Putamen (tissue), 1 donor: Measurements from ENCODE around the gene PDIA3.
A peak's percentile ranks its signal among the peaks of the same experiment; 100 is the strongest.
"Not testable (repeated sequence)": the region's sequence is repeated elsewhere in the genome, so short reads cannot be mapped to it uniquely, and the experiment has no call there.

Source experiments
- DNase-seq: peaks from one replicate; pipeline ENCODE4 v3.0.0-alpha.2; 2016; ENCODE audit warnings: low spot score

PDIA3 gene

DNA sequence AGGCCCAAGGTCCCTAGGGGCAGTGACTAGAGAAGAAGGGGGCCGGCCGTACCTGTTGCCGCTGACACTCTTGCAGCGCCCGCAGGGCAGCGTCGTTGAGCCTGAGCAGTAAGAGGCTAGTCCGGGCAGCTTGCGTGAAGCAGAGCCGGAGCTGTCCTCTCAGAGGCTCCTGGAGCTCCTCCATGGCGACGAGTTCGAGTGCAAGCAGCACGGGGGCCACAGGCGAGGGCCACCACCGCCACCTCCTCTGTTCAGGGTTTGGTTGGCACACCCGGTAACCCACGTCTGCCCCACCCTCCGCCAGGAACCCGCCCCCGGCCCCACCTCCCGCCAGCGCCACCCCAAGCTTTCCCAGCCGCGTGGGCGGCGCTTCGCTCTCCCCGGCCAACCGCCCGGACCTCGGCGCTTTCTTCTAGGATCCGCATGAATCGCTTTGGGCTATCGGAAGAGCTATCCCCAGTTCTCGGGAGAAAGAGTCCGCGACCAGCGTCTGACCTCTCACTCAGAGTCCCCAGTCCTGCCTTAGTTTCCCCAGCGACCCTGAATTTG is 30.6 kb downstream of the PDIA3 start, which contains the start of gene ELL3:
Gene ELL3 (minus strand): TSS at position 249 of the 549 bp plus-strand sequence. CDS start 65 bp downstream, at position 184.
- DNase-seq = no peak

DNA sequence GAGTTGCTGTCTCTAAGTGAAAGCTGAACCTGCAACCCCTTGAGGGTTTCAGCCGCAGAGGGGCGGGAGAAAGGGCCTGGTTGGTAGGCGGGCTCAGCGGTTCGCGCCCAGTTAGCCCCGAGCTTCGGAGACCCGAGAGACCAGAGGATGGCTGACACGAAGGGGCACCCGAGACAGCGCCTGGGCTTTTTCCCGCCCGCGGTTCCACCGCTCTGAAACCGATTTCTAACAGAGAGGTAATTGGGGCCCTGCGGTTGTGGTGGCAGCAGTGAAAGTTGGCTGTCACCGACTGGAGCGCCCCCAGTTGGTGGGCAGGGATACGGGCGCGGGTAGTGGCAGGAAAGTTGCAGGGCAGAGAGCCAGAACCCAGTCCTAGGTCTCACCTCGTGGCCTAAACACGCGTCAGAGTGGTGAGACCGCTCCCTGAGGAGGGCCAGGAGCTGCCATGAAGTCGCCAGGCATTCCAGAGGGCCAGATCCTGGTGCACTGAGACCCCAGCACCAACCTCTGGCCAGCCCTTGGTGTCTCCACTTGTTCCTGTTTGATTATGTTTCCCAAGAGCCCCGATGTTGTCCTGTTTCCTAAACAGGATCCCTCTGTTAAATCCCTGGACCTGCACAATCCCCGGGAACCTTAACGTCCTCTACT is 31.2 kb downstream of the PDIA3 start:
- DNase-seq = no peak

DNA sequence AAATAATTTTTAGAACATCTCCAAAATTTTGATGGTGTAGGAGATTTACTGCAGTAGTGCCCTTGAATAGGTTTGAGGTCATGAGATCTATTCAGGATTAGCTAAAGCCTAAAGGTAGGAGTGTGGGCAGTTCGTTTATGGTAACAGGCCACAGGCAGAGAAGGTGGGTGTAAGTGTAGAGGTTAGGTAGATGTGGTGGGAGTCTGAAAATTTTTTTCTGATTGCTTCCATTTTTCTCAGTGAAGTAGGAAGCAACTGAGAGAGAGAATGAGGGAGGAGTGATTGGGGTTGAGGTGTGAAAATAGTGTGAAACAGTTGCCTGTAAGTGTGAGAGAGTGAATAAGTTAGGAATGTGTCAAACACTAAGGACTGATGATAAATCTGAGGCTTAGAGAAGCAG is 32.8 kb downstream of the PDIA3 start:
- no peak for DNase-seq

DNA sequence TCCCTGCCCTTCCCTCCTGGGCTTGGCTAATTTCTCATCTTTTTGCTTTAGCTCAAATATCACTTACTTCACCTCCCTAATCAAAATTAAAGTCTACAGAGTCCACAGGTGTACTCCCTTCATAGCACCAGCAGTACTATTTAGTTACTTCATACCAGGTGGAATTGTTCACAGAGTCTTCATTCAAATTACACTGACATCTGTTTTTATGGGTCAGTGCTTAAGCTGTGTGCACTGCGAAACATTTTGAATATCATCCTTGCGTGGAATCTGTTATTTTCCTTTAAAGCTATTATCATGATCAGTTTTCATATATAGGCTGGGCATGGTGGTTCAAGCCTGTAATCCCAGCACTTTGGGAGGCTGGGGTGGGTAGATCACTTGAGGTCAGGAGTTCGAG is 43.2 kb downstream of the PDIA3 start:
- DNase-seq = no peak

DNA sequence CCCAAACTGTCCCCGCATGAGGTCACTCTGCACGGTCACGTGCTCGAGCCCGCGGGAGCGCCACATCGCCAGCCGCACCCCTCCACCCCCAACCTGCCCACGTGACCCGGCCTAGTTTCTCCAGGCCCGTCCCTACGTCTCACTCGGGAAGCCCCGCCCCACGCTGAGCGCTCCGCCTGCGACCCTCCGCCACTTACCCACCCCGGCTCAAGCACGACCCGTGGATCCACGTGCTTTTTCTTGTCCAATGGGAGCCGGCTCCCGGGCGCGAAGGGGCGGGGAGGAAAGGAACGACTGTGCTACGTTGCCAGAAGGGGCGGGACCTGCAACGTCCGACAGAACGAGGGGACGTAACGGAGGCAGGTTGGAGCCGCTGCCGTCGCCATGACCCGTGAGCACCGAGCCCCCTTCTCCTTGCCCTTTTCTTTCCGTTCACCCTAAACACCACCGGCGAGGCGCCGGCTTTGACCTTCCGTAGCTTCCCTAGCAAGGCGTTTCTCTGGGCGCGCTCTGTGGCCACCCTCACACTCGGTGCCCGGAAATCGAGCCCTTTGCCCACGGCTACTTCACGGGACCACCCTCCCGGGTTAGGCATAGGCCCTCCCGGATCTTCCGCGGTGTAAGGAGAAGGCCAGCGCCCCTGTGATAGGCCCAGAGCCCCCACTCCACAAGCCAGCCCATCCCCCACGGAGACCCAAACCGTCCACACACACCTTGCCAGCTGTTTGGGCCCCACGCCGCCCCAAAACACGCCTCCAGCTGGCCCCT is 45.9 kb downstream of the PDIA3 start, which contains the start of gene SERF2:
Gene SERF2 (plus strand): TSS at position 328 of the 768 bp plus-strand sequence. CDS start 57 bp downstream, at position 385.
- DNase-seq = peak; percentile 100

DNA sequence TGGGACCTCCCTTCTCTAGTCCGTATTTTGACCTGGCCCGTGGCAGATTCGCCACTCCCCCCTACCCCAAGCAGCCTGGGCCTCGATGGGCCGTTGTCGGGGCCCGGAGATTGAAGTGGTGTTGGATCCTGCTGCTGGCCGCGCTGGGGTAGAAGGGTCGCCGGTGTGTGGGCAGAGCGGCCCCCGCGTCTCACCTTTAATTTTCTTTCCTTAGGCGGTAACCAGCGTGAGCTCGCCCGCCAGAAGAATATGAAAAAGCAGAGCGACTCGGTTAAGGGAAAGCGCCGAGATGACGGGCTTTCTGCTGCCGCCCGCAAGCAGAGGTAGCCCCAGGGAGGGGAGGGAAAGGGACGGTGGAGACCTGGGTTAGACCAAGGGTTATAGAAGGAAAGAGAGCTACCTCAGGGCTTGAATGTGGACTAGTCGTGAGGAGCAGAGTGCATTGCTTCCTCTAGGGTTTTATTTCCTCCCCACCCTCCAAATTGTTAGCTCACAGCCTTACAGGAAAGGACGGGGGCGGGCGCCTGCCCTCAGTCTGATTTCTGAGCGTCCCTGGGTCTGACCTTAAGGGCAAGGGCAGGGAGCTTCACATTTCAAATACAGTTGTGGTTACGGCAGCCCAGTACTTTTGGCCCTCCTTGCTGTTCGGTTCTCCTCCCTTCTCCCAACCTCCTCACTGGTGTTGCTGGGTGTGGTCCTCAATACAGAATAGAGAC is 46.7 kb downstream of the PDIA3 start:
- DNase-seq = no peak

DNA sequence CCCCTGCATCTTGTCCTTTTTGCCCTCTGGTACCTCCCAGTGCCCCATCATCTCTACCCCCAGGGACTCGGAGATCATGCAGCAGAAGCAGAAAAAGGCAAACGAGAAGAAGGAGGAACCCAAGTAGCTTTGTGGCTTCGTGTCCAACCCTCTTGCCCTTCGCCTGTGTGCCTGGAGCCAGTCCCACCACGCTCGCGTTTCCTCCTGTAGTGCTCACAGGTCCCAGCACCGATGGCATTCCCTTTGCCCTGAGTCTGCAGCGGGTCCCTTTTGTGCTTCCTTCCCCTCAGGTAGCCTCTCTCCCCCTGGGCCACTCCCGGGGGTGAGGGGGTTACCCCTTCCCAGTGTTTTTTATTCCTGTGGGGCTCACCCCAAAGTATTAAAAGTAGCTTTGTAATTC is 47.4 kb downstream of the PDIA3 start:
- DNase-seq = no peak

DNA sequence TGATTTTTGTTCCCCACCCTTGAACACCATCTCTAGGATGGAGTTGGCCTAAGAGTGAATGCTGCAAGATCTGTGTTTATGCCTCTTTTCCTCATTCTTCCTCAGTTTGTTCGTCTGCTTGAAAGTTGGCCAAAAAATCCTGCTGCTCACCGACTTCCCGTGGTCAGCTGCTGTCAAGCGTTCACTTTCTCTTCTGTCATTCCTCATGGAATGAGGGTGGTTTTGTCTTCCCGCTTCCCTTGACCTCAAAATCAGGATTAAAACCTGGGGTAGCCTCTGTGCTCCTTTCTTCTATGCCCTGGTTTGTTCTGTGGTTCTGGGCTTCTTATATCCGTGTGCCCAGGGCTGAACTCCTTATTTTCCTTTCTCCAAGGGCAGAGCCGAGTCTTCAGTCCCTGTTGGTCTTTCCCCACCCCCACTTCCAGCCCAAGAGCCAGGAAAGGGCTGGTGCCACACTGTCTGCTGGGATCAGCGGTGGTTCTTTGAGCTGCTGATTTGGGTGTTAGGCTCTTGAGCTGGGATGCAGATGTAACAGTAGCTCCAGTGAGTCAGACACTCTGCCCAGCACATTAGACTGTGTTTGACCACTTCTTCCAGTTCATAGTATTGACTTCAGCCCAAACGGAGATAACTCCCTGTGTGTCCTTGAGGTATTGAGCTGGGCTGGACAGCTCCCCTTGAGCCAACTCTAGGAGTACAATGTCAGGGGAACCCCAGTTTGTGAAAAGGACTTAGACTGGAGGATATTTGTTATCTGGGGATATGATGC is 48.2 kb downstream of the PDIA3 start:
- DNase-seq = no peak

DNA sequence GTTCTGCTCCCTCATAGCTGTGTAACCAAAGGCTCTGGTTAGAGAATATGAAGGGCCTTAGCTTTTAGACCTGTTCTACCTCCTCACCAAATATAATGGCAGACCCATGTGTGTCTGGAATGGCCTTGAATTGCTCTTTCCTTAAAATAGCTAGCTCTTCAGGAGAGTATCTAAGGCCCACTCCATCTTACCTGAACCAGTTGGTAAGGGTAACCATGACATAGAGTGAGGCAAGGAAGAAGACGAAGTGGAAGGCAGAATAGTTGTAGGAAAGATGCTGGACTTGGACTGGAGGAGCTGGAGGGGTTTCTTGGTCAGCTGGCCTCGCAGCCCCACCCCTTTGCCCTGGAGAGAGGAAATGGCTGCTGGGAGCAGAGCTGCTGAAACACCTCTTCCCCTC is 49.0 kb downstream of the PDIA3 start:
- no peak for DNase-seq

DNA sequence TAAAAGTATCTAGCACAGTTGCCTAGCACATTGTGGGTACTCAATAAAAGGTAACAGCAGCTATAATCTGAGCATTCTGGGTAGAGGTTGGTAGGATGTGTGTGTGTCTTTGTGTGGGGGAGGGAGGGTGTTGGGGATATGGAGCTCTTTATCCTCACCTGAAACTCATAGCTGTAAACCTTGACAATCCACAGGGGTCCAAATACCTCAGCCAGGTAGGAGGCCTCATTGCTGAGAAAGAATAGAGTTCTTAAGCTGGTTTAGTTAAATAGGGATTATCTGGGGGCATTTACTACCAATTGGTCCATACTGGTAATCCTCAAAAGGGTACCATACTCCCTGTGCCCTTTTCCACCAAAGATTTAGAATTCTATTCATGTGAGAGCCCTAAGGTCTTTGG is 49.8 kb downstream of the PDIA3 start:
- DNase-seq = no peak

DNA sequence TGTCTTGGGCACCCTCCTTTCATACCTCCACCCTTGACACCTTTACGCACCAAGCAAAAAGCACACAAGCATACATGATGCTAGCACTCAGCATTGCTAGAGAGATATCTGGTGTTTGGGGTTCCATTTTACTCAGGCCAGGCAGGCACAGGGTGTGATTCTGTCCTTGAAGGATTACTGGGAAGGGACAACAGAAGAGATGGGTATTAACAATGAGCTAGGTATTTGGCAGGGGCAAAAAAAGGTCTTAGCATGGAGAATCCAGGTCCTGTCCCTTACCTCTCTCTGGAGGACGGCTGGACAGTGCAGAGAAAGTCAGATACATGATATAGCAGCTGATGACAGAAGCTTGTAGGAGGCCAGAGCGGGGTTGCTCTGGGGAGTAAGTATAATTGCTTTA is 50.3 kb downstream of the PDIA3 start:
- no peak for DNase-seq

DNA sequence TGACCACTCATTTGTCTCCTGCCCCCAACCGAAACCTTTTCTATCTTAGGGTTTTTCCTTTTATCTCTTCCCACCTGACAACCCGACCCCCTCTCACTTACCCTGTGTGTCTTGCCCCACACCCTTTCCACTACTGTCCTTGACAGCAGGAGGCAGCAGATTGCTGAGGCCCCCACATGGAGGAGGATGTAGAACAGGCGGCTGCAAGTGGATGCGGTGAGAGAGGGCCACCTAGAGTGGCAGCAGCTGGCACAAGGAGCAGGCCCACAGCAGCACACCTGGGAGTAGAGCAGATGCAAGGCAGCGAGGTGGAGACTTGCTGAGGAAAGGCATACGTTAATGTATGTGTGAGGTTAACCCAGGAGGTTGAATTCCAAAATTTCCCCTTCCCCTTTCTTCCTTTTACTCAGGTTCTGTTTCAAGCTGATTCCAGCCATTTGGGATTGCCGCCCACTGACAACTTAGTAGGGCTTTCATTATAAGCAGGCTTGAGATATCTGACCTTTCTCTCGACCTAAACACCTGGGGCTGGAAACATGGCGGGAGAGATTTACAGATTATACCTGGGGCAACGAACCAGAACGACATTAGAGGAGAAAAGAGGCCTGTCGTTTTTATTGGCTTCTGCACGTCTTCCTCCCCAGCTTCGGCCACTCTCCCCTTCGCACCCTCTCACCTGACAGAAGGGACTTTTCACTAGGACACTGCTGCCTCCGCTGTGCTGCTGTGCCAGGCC is 53.1 kb downstream of the PDIA3 start:
- no peak for DNase-seq

DNA sequence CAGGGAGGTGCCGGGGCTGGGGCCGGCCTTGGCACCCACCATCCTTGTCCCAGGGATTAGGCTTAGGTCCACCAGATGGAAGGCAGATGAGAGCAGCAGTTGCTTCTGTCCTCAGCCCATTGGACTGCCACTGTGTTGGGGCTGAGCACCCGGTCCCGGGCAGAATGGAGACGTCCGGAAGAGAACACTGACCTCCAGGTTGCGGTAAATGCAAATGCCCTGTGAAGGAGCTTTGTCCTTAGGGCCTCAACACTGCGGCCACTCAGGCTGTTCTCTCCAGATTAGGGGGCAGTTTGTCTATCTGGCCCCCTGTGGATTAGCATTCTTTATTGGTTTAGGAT is 53.7 kb downstream of the PDIA3 start, which contains the start of gene SERINC4:
Gene SERINC4 (minus strand): TSS at position 276 of the 341 bp plus-strand sequence. CDS start 234 bp downstream, at position 42.
- DNase-seq = no peak

DNA sequence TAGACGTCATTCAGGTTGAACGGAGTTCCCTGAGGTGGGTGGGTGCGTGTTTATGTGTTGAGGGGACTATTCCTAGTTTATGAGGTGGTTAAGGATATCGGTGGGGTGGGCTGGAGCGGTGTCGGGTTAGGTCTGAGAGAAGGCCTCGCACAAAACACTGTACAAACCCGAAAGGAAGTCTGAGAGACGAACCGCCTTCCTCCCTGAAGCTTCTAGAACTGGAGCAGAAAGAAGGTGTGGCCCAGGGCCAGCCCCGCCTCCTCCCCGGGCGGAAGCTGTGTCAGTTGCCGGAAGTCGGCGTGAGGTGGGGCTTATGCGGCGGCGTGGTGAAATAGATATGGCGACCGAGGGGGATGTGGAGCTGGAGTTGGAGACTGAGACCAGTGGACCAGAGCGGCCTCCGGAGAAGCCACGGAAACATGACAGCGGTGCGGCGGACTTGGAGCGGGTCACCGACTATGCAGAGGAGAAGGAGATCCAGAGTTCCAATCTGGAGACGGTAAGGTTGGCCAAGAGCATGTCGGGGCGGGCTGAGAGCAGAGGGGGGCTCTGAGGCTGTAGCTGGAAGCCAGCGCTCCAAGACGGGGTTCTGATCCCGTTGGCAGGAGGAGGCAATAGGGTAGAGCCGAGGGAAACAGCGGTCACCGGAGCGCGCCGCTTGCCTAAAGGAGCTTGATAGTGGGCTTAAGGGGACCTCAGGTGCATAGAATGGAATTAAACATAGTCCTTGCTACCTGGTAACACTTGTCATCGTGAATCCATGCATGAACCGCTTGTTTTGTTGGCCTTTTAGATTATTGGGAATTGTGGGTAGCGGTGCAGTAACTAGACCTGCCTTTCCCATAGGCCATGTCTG is 54.3 kb downstream of the PDIA3 start, which contains the start of gene HYPK:
Gene HYPK (plus strand): TSS at position 314 of the 856 bp plus-strand sequence. CDS start 24 bp downstream, at position 338.
- peak; percentile 94 for DNase-seq

DNA sequence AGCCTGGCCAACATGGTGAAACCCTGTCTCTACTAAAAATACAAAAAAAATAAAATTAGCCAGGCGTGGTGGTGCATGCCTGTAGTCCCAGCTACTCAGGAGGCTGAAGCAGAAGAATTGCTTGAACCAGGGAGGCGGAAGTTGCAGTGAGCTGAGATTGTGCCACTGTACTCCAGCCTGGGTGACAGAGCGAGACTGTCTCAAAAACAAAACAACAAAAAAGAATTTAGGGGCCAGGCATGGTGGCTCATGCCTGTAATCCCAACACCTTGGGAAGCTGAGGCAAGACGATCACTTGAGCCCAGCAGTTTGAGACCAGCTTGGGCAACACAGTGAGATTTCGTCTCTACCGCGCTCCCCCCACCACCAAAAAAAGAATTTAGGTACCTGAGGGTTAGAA is 56.4 kb downstream of the PDIA3 start:
- DNase-seq = not testable (repeated sequence)

DNA sequence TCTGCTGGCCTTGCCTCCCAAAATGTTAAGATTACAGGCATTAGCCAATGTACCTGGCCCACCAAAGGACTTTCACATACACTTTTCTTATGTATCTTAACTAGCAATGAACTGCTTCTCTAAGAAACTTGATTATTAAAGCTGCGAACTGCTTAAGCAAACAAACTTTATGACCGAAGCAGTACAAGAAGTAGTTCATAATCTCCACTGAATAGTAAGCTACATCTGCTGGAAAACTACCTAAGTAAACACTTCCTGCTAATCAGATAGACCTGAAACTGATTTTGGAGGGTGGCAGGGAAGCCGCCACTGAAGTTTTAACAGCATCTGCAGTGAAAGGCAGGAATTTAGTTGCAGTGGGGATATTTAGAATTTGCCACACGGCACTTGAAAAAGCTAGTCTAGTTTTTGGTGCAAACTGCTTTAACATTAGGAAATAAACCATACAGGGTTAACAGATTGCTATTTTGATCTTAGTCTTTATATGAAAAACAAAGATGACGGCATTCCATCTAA is 62.3 kb downstream of the PDIA3 start:
- no peak for DNase-seq

DNA sequence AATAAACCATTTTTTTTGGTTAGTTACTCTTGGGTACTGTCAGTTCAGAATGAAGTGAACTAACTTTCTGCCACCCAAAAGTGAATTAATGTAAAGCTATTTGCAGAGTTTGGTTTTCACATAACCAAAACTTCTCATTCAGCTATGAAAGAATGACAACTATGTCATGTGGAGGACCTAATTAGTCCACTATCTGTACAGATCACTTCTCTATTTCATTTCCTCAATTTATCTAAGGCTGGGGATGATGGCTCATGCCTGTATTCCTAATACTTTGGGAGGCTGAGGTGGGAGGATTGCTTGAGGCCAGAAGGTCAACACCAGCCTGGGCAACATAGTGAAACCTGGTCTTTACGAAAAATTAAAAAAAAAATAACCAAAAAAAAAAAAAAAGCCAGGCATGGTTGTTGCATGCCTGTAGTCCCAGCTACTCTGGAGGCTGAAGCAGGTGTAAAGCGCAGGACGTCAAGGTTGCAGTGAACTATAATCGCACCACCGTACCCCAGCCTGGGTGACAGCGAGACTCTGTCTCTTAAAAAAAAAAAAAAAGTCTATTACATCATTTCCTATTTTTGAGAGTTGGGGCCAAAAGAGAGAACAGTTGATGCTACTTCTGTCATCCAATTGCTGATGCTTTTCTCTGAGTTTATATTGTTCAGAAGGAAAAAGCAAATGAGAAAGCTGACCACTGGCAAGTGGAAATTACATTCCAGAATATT is 62.9 kb downstream of the PDIA3 start:
- no peak for DNase-seq

DNA sequence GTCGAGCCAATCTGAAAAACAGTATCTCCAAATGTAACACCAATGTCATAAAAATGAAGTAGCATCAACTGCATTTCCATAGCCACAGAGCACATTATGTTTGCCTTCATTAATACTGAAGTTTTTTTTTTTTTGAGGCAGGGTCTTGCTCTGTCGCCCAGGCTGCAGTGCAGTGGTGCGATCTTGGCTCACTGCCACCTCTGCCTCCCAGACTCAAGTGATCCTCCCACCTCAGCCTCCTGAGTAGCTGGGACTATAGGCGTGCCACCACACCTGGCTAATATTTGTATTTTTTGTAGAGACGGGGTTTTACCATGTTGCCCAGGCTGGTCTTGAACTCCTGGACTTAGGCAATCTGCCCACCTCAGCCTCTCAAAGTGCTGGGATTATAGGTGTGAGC is 68.8 kb downstream of the PDIA3 start:
- not testable (repeated sequence) for DNase-seq

DNA sequence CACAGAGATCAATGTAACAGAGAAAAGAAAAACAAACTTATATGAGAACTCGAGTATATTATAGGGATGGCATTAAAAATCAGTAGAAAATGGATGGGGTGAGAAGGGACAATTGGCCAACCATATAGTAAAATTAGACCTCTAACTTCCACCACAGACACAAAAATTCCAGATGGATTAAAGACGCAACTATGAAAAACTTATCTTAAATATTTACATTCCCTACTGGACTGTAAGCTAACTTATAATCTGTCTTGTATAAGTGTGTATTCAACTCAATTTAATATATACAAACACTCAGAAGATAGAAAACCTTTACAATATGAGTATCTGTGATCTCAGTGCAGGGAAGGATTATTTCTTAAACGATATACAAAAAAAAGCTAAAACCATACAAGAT is 75.3 kb downstream of the PDIA3 start:
- DNase-seq = no peak
